ENCODE results near the gene ATG5.

- no peak for TF ChIP-seq TCF4 (CRISPR knock-in tag; IDR thresholded peaks at IDR 0.05; ENCODE audit: borderline replicate concordance)
- TF ChIP-seq RARB (CRISPR knock-in tag; IDR thresholded peaks at IDR 0.05) = no peak
- no peak for TF ChIP-seq PATZ1 (CRISPR knock-in tag; IDR thresholded peaks at IDR 0.05; ENCODE audit: borderline replicate concordance)
- no peak for TF ChIP-seq ZFP3 (CRISPR knock-in tag; IDR thresholded peaks at IDR 0.05)
- TF ChIP-seq ESRRG (CRISPR knock-in tag; IDR thresholded peaks at IDR 0.05) = no peak
- no peak for TF ChIP-seq ZC3H10 (CRISPR knock-in tag; IDR thresholded peaks at IDR 0.05)
- no peak for TF ChIP-seq TOX (CRISPR knock-in tag; IDR thresholded peaks at IDR 0.05; ENCODE audit: borderline replicate concordance)
- TF ChIP-seq ARNTL (CRISPR knock-in tag; IDR thresholded peaks at IDR 0.05; ENCODE audit: borderline replicate concordance, low read depth) = no peak
- TF ChIP-seq TSHZ2 (CRISPR knock-in tag; IDR thresholded peaks at IDR 0.05) = no peak
Observed at GRCh38 chr6:106163446-106163965, 162.1 kb downstream of the ATG5 start.

All from SK-N-SH treated with all-trans-retinoic acid at 6 μM for 48 hours (cell line).